Inflammatory macrophage (primary cell): ENCODE results near the gene ABL1.

Source experiments
- DNase-seq, 2 donors: peaks; one replicate each; pipeline ENCODE4 v3.0.0-alpha.2; 2020 to 2022

Gene ABL1

GRCh38 chr9:130854092-130854491, 19.0 kb downstream of the ABL1 start:
- no peak for DNase-seq

- DNase-seq: no peak
Observed at GRCh38 chr9:130854835-130855234, 19.8 kb downstream of the ABL1 start.

DNA sequence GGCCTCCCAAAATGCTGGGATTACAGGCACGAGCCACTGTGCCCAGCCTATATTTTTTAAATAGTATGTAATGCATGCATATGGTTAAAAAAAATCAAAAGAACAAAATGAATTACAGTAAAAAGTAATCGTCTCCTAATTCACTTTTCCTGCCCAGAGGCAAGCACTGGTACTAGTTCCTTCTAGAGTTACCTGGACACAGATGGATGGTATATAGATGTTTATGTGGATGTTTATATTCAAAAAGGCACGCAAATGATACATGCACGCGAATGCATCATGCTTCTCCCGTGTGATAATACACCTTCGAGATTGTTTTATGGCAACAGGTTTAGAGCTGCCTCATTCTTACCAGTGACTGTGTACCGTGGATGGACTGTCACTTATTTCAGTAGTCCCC, 21.4 kb downstream of the ABL1 start:
- no peak for DNase-seq

GRCh38 chr9:130857864-130858738, 23.0 kb downstream of the ABL1 start:
- no peak for DNase-seq

DNA sequence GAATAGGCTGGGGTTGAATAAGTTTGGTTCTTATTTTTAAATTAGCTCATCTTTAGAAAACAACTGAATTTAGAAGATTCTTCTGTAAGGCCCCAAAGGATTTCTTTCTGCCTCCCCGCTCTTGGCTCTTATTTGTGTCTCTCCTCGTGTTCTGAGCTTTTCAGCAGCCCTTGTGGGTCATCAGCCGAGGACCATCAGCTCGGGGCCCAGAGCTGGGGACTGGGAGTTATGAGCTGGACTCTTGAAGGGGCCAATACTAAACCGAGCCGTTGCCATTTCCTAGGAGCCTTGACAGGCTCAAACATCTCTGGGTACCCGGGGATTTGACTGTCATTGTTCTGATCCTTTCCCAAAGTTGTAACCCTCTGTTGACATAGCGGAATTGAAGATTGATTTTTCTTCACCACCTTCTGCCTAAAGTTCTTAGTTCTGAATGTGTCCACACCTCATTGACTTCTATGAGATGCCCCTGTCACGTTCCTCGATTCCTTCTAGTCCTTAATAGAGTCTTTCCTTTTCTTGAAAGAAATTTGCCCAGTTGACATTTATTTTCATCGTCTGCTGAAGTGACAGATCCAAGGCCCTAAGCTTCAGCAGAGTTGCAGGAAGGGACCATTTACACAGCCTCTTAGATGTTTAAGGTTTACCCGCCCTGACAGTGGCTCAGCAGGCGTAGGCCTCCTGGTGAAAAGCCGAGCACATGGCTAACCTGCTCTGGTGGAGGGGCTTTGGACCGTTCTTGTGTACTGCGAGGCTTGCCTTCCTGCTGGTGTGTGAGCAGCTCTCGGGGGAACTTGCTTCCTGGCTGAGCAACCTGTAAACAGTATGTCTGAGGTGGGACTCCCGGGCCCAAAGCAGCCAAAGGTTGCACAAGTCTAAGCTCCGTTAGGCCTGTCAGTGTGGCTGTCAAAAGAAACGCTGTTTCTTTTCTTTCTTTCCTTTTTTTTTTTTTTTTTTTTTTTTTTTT, 24.0 kb downstream of the ABL1 start:
- no peak for DNase-seq

DNA sequence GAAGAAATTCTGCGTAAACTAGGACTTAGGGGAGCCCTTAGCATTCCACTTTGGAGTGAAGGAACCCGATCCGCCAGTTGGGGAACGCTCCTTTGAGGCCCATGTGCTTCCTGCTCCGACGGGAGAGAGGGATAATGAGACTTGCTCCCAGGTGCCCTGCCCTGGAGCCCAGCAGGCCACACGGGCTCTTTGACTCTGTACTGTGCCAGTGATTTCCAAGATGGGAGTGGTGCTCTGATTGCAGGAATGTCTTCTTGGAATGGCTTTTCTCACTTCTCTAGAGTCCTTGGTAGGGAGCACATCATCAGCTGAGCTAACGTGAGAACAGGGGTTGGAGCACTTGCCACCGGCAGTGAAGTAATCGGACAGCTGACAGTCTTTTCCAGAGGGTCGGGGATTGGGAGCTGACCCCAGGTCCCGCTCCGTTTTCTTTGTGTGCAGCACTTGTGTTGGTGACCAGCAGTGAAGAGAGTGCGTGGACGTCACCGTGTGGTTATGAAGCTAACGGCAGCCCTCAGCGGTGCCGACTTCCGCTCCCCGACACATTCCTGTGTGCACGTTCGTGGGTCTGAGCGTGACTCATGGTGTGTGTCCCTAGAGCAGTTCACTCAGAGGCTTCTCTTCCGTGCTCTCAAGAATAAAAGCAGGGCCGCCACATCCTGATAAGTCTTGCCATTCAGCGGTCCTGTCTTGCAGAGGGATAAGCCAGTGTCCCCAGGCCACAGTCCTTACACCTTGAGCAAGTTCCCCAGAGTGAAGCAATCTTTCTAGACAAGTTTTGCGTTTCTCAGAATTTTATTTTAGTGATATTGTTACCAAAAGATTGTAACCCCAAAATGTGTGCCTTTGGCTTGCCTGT, 25.6 kb downstream of the ABL1 start:
- peak in 1 of 2 donors; percentile 17 for DNase-seq

DNA sequence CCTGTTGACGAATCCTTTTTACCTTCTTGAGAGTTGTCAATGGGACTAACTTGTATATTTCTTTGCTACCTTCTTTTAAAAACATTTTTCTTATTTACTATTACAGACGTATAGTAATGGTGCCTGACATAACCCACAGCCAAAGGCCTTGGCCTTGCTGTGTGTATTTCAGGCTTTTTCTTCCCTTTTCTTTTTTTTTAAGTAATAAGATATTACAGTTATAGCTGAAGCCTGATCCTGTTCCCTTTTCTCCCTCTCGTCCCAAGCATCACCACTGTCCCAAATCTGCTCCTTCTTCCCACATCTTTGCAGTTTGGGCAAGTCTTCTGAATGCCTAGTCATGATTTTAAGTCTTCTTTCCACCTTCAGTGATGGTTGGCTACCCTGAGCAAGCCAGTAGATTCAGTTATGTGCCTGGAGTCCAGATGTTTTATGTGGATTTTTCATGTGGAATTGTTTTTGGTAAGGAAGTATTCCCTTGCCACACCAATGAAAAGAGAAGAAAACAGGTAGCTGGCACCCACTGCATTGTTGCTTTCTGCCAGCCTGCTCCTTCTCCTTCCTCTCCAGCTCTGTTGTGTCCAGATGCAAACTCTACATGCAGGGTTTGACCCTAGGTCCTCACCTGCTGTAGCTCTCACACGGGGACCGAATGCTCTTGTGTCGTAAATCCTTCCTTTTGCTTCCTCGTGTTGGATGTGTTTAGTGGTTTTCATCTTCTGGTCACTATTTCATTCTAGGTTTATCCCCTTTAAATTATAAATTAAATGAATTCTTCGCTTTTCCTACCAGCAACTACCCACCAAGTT, 26.5 kb downstream of the ABL1 start:
- no peak for DNase-seq

DNA sequence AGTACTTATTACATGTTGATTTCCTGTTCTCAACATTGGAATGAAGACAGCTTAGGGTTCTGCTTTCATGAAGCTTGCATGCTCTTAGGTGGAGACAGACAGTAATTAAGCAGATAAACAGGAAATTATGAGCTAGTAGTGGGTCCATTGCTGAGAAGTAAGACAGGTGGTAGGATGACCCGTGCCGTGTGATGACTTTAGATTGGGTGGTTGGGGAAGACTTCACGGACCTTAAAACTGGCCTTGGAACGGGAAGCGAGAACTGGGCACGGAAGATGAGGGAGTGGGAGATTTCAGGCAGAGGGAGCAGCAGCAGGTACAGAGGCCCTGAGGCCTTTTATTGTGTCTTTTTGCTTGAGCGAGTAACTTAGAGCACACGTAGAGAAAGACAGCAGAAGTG, 27.2 kb downstream of the ABL1 start:
- no peak for DNase-seq

DNA sequence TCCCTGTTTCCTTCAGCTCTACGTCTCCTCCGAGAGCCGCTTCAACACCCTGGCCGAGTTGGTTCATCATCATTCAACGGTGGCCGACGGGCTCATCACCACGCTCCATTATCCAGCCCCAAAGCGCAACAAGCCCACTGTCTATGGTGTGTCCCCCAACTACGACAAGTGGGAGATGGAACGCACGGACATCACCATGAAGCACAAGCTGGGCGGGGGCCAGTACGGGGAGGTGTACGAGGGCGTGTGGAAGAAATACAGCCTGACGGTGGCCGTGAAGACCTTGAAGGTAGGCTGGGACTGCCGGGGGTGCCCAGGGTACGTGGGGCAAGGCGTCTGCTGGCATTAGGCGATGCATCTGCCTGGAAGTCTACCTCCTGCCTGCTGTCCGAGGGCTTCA, 27.7 kb downstream of the ABL1 start:
- no peak for DNase-seq

GRCh38 chr9:130864541-130864940, 29.5 kb downstream of the ABL1 start:
- DNase-seq: no peak

- no peak for DNase-seq
Observed at GRCh38 chr9:130865921-130866320, 30.9 kb downstream of the ABL1 start.

DNA sequence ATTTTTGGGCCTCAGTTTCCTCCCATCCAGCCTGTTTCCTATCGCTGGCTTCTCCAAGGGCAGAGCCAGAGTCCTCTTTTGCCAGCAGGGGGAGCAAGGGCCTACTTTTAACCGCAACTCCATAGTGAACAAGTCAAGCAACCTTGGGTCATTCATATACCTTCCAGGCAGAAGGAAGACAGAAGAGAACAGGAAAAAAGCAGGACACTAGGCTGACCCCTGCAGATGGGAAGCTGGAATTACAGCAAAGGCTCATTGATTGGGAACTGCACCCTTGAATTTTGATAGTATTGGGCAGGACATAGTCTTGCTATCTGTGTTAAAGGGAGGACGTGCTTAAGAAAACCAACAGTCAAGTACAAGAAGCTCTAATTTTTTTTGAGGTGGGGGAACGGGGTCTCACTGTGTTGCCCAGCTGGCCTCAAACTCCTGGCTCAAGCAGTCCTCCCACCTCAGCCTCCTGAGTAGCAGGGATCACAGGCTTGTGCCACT, 31.5 kb downstream of the ABL1 start:
- DNase-seq: peak; percentile 66 to 70

- no peak for DNase-seq
Observed at GRCh38 chr9:130867556-130867955, 32.5 kb downstream of the ABL1 start.

DNA sequence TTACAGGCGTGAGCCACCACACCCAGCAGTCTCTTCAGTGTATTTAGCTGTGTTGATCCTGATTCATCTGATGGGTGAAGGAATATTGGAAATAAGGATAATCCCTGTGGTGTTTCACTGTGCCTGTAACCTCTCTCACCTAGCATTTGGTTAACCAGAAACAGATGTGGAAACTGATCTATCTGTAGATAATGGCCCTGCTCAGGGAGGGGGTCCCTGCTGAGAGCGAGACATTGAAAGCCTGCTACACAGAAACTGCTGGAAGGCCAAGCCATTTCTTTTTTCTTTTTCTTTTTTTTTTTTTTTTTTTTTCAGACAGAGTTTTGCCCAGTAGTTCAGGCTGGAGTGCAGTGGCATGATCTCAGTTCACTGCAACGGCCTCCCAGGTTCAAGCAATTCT, 33.2 kb downstream of the ABL1 start:
- no peak for DNase-seq

- no peak for DNase-seq
Observed at GRCh38 chr9:130869250-130869649, 34.2 kb downstream of the ABL1 start.

GRCh38 chr9:130870491-130871381, 35.7 kb downstream of the ABL1 start:
- no peak for DNase-seq

GRCh38 chr9:130871395-130872062, 36.5 kb downstream of the ABL1 start:
- no peak for DNase-seq

GRCh38 chr9:130872093-130872492, 37.0 kb downstream of the ABL1 start:
- DNase-seq: no peak

DNA sequence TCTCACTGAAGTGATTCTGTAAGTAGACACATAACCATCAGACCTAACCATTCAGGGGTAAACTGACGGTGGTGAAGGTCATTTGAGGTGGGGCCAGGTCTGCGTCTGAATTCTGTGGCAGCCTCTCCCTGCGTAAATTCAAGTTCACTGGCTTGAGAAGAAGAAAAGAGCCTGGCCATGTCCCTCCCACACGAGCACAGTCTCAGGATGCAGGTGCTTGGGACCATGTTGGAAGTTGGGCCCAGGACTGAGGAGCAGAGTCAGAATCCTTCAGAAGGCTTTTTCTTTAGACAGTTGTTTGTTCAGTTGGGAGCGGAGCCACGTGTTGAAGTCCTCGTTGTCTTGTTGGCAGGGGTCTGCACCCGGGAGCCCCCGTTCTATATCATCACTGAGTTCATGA, 37.5 kb downstream of the ABL1 start:
- DNase-seq: no peak
